Body of pancreas (tissue), 4 donors: ENCODE data around the gene BCO1. TPM values are rescaled to one million over a fixed set of nuclear protein-coding genes. Genes with fewer than 3 reads are reported as not detected.

Source experiments
- ATAC-seq: fragments of 150-250 bp; one replicate; pipeline ENCODE4 v1.9.1; 2016
- DNase-seq, 4 donors: peaks; one replicate each; pipeline ENCODE4 v3.0.0-alpha.2; 2019
- H3K27ac ChIP-seq, 4 donors: fragments of 200-600 bp; sonication (generic); 1 replicate in 3 of 4; 2 replicates in 1 of 4; pipeline versions ENCODE4 v1.5.1 to v1.6.1; 2016 to 2019; ENCODE audit warnings: mild to moderate bottlenecking in 1 of 4, mixed read lengths in 1 of 4, moderate library complexity in 1 of 4
- H3K27me3 ChIP-seq, 2 donors: fragments of 200-600 bp; sonication (generic); one replicate each; pipeline ENCODE4 v1.6.0; 2016; ENCODE audit warnings: mild to moderate bottlenecking in 1 of 2
- H3K36me3 ChIP-seq, 2 donors: fragments of 200-600 bp; sonication (generic); replicated peaks in 1 of 2; 2 replicates each; pipeline ENCODE4 v1.5.1; 2016; ENCODE audit warnings: low read depth in 2 of 2; ENCODE audit not compliant: insufficient read depth in 1 of 2
- H3K4me1 ChIP-seq: fragments of 200-600 bp; sonication (generic); one replicate; pipeline ENCODE4 v1.6.0; 2016
- H3K4me3 ChIP-seq, 2 donors: fragments of 200-600 bp; sonication (generic); 1 replicate in 1 of 2; 2 replicates in 1 of 2; pipeline ENCODE4 v1.5.1; 2016 to 2019
- H3K9me3 ChIP-seq, 3 donors: fragments of 200-600 bp; sonication (generic); 1 replicate in 2 of 3; 2 replicates in 1 of 3; pipeline ENCODE4 v1.5.1; 2016
- CTCF ChIP-seq, 7 experiments: fragments of 450-650 bp in 4 of 7; fragments of 200-600 bp in 3 of 7; sonication (generic) in 3 of 7; IDR thresholded peaks; one replicate each; pipeline ENCODE4 v1.5.1; 2016 to 2019; ENCODE audit warnings: antibody characterized with exemption in 7 of 7
- POLR2A ChIP-seq, 3 donors: fragments of 450-650 bp; IDR thresholded peaks; one replicate each; pipeline ENCODE4 v1.6.1; 2016; ENCODE audit warnings: antibody characterized with exemption in 3 of 3, mild to moderate bottlenecking in 2 of 3
- WGBS, 2 donors: methylation state at CpG; one replicate each; pipeline ENCODE4 v1.1.5; 2017; 5-methylcytosine and 5-hydroxymethylcytosine counted together
- intact Hi-C: fragments of 100-400 bp; cut with DNase I; formaldehyde crosslinking; loops from one replicate; pipeline ENCODE4 v1.15.1; 2023
- total RNA-seq, 2 donors: library from RNA; depleted of rRNA; stranded (reverse); fragments of >200 nt; gene quantifications; one replicate each; pipeline ENCODE4 v1.1.0, GENCODE V29; 2016

The BCO1 gene
- total RNA-seq, 2 donors from 2014 or later = not detected

- 90% methylated on average over 5 of the region's 5 CpGs for WGBS, 2 donors
- no peaks in the 10 kb centered on the region for H3K9me3 ChIP-seq
- no peak overlapping the region for H3K4me3 ChIP-seq
- H3K36me3 ChIP-seq = no peaks in the 10 kb centered on the region
- no peaks in the 10 kb centered on the region for H3K4me1 ChIP-seq
- intact Hi-C loops = no loop called here
- ATAC-seq (no peak), DNase-seq (no peak)
- H3K27ac ChIP-seq = no peak overlapping the region
- H3K27me3 ChIP-seq = no peaks in the 10 kb centered on the region
- TF ChIP-seq POLR2A (IDR thresholded peaks at IDR 0.05) (no peak), CTCF (IDR thresholded peaks at IDR 0.05) (no peak)
Observed at GRCh38 chr16:81327011-81327410, 88.5 kb downstream of the BCO1 start.

GRCh38 chr16:81327447-81328196 lies 89.1 kb downstream of the BCO1 start:
- Histone ChIP-seq H3K27me3 (no peaks in the 10 kb centered on the region), H3K4me3 (no peak overlapping the region), H3K9me3 (no peaks in the 10 kb centered on the region), H3K36me3 (no peaks in the 10 kb centered on the region), H3K27ac (no peak overlapping the region), H3K4me1 (no peaks in the 10 kb centered on the region)
- 70 to 72% methylated on average over 8 of the region's 8 CpGs for WGBS, 2 donors
- intact Hi-C loops = no loop called here
- DNase-seq = no peak
- TF ChIP-seq POLR2A (IDR thresholded peaks at IDR 0.05) (no peak), CTCF (IDR thresholded peaks at IDR 0.05) (no peak)
- no peak for ATAC-seq

GRCh38 chr16:81329947-81330346 lies 91.5 kb downstream of the BCO1 start:
- DNase-seq (no peak), ATAC-seq (no peak)
- Histone ChIP-seq H3K27ac (no peak overlapping the region), H3K4me1 (no peaks in the 10 kb centered on the region), H3K9me3 (no peaks in the 10 kb centered on the region), H3K36me3 (no peaks in the 10 kb centered on the region), H3K27me3 (no peaks in the 10 kb centered on the region), H3K4me3 (no peak overlapping the region)
- 82 to 91% methylated on average over 5 of the region's 5 CpGs for WGBS, 2 donors
- intact Hi-C loops = no loop called here
- no peak for TF ChIP-seq CTCF (IDR thresholded peaks at IDR 0.05)
- TF ChIP-seq POLR2A (IDR thresholded peaks at IDR 0.05) = no peak

- no peak overlapping the region for H3K4me3 ChIP-seq
- H3K4me1 ChIP-seq = no peaks in the 10 kb centered on the region
- H3K27me3 ChIP-seq = no peaks in the 10 kb centered on the region
- TF ChIP-seq POLR2A (IDR thresholded peaks at IDR 0.05) (no peak), CTCF (IDR thresholded peaks at IDR 0.05) (no peak)
- H3K36me3 ChIP-seq = no peaks in the 10 kb centered on the region
- DNase-seq (no peak), ATAC-seq (no peak)
- intact Hi-C loops = no loop called here
- no peaks in the 10 kb centered on the region for H3K9me3 ChIP-seq
- H3K27ac ChIP-seq = no peak overlapping the region
- 94 to 96% methylated on average over 3 of the region's 3 CpGs for WGBS, 2 donors
Observed at GRCh38 chr16:81333356-81333755, 94.9 kb downstream of the BCO1 start.

- 94% methylated on average over 6 of the region's 6 CpGs for WGBS, 2 donors
- no peaks in the 10 kb centered on the region for H3K4me1 ChIP-seq
- no peaks in the 10 kb centered on the region for H3K27me3 ChIP-seq
- no peaks in the 10 kb centered on the region for H3K36me3 ChIP-seq
- TF ChIP-seq POLR2A (IDR thresholded peaks at IDR 0.05) = no peak
- TF ChIP-seq CTCF (IDR thresholded peaks at IDR 0.05) = no peak
- no peaks in the 10 kb centered on the region for H3K9me3 ChIP-seq
- ATAC-seq (no peak), DNase-seq (no peak)
- H3K27ac ChIP-seq = no peak overlapping the region
- H3K4me3 ChIP-seq = no peak overlapping the region
- intact Hi-C loops = no loop called here
Observed at GRCh38 chr16:81335669-81336068, 97.2 kb downstream of the BCO1 start.
